SU-DHL-6 (cell line): ENCODE data around the gene SUSD3.
"Not testable (repeated sequence)": the region's sequence is repeated elsewhere in the genome, so short reads cannot be mapped to it uniquely, and the experiment has no call there.

Source experiments
- H2AFZ ChIP-seq: fragments of 200-600 bp; sonication (generic); 2 replicates; pipeline ENCODE4 v1.6.1; 2014; ENCODE audit warnings: low read depth, mild to moderate bottlenecking, moderate library complexity, mixed read lengths, antibody characterized with exemption, low read length; ENCODE audit not compliant: severe bottlenecking
- H3F3A ChIP-seq: fragments of 200-600 bp; shearing (Covaris generic); 2 replicates; pipeline ENCODE4 v1.6.0; 2016; ENCODE audit warnings: antibody characterized with exemption, mild to moderate bottlenecking; ENCODE audit not compliant: insufficient read depth
- H3K27ac ChIP-seq: fragments of 200-600 bp; sonication (generic); 2 replicates; pipeline ENCODE4 v1.5.1; 2016; ENCODE audit warnings: low read depth, mild to moderate bottlenecking, low read length, moderate library complexity, mixed read lengths
- H3K27me3 ChIP-seq: fragments of 200-600 bp; sonication (generic), shearing (Covaris generic); 2 replicates; pipeline ENCODE4 v1.6.0; 2014; ENCODE audit warnings: mild to moderate bottlenecking, low read length
- H3K36me3 ChIP-seq: fragments of 200-600 bp; sonication (generic); 2 replicates; pipeline ENCODE4 v1.6.1; 2014; ENCODE audit warnings: mild to moderate bottlenecking, low read length, mixed read lengths
- H3K4me2 ChIP-seq: fragments of 300-600, 200-600 bp; shearing (Covaris generic), sonication (generic); 2 replicates; pipeline ENCODE4 v1.6.0; 2014; ENCODE audit warnings: low read length, low read depth, mild to moderate bottlenecking; ENCODE audit not compliant: poor library complexity, severe bottlenecking
- H3K4me3 ChIP-seq: fragments of 200-600 bp; sonication (generic); 2 replicates; pipeline ENCODE4 v1.5.1; 2014; ENCODE audit warnings: antibody characterized with exemption, low read length, mild to moderate bottlenecking, mixed read lengths; ENCODE audit not compliant: insufficient read depth, poor library complexity, severe bottlenecking
- H3K79me2 ChIP-seq: fragments of 200-600 bp; sonication (generic); 2 replicates; pipeline ENCODE4 v1.6.1; 2014; ENCODE audit warnings: mild to moderate bottlenecking, low read length, moderate library complexity; ENCODE audit not compliant: insufficient read depth
- H3K9ac ChIP-seq: fragments of 200-600 bp; sonication (generic); 2 replicates; pipeline ENCODE4 v1.7.0; 2014; ENCODE audit warnings: mild to moderate bottlenecking, low read length
- H3K9me2 ChIP-seq: fragments of 200-600 bp; sonication (generic); replicated peaks from 2 replicates; pipeline ENCODE4 v1.6.1; 2014; ENCODE audit warnings: low read length; ENCODE audit not compliant: insufficient read depth
- H3K9me3 ChIP-seq: fragments of 200-600 bp; sonication (generic); 2 replicates; pipeline ENCODE4 v1.6.1; 2014; ENCODE audit warnings: low read length, mixed read lengths; ENCODE audit not compliant: insufficient read depth
- H4K20me1 ChIP-seq: fragments of 200-600 bp; sonication (generic); 2 replicates; pipeline ENCODE4 v1.6.1; 2014; ENCODE audit warnings: low read depth, mild to moderate bottlenecking, antibody characterized with exemption, low read length, moderate library complexity, mixed read lengths
- CTCF ChIP-seq: fragments of 200-600 bp; sonication (generic); IDR thresholded peaks from one replicate; pipeline ENCODE4 v1.5.1; 2017; ENCODE audit warnings: antibody characterized with exemption, mild to moderate bottlenecking, low read length, moderate library complexity; ENCODE audit not compliant: insufficient read depth, poor library complexity, severe bottlenecking
- EZH2phosphoT487 ChIP-seq: fragments of 200-600 bp; sonication (generic), shearing (Covaris generic); conservative IDR thresholded peaks from 2 replicates; pipeline ENCODE4 v1.6.1; 2018; ENCODE audit warnings: mild to moderate bottlenecking, antibody characterized with exemption, low read length, moderate library complexity, mixed read lengths

The SUSD3 gene

GRCh38 chr9:93013856-93014582 is 44.5 kb upstream of the SUSD3 start:
- H3K36me3 ChIP-seq: no peaks in the 10 kb centered on the region
- no peaks in the 10 kb centered on the region for H3K27me3 ChIP-seq
- H3K9me2 ChIP-seq: no peaks in the 10 kb centered on the region
- H3K79me2 ChIP-seq: no peaks in the 10 kb centered on the region
- H3K4me2 ChIP-seq: no peak overlapping the region
- no peak overlapping the region for H3K27ac ChIP-seq
- no peak overlapping the region for H3K9ac ChIP-seq
- no peak overlapping the region for H2AFZ ChIP-seq
- H3F3A ChIP-seq: no peaks in the 10 kb centered on the region
- TF ChIP-seq CTCF: no peak
- no peak for TF ChIP-seq EZH2phosphoT487
- H4K20me1 ChIP-seq: no peaks in the 10 kb centered on the region
- H3K9me3 ChIP-seq: no peaks in the 10 kb centered on the region
- H3K4me3 ChIP-seq: no peak overlapping the region

- H4K20me1 ChIP-seq, H3K79me2 ChIP-seq, H2AFZ ChIP-seq, H3K9me3 ChIP-seq, H3K9me2 ChIP-seq, H3F3A ChIP-seq, H3K4me3 ChIP-seq, H3K4me2 ChIP-seq, H3K27me3 ChIP-seq, H3K9ac ChIP-seq, H3K36me3 ChIP-seq, H3K27ac ChIP-seq: not testable (repeated sequence)
Observed at GRCh38 chr9:93015190-93015589, 43.3 kb upstream of the SUSD3 start.

- no peak overlapping the region for H3K27ac ChIP-seq
- no peak overlapping the region for H3K9ac ChIP-seq
- H2AFZ ChIP-seq: no peak overlapping the region
- H3K9me3 ChIP-seq: no peaks in the 10 kb centered on the region
- no peaks in the 10 kb centered on the region for H3K9me2 ChIP-seq
- no peaks in the 10 kb centered on the region for H3F3A ChIP-seq
- TF ChIP-seq EZH2phosphoT487 (no peak), CTCF (no peak)
- no peaks in the 10 kb centered on the region for H3K27me3 ChIP-seq
- no peaks in the 10 kb centered on the region for H3K79me2 ChIP-seq
- H3K4me3 ChIP-seq: no peak overlapping the region
- no peak overlapping the region for H3K4me2 ChIP-seq
- H4K20me1 ChIP-seq: no peaks in the 10 kb centered on the region
- H3K36me3 ChIP-seq: no peaks in the 10 kb centered on the region
Observed at GRCh38 chr9:93017621-93018020, 40.9 kb upstream of the SUSD3 start.

- no peak overlapping the region for H3K27ac ChIP-seq
- H3F3A ChIP-seq: no peaks in the 10 kb centered on the region
- H3K79me2 ChIP-seq: no peaks in the 10 kb centered on the region
- H3K9me2 ChIP-seq: no peaks in the 10 kb centered on the region
- H3K4me2 ChIP-seq: no peak overlapping the region
- H3K27me3 ChIP-seq: no peaks in the 10 kb centered on the region
- H3K9ac ChIP-seq: no peak overlapping the region
- no peaks in the 10 kb centered on the region for H3K36me3 ChIP-seq
- H4K20me1 ChIP-seq: no peaks in the 10 kb centered on the region
- H2AFZ ChIP-seq: no peak overlapping the region
- TF ChIP-seq CTCF (no peak), EZH2phosphoT487 (no peak)
- H3K9me3 ChIP-seq: no peaks in the 10 kb centered on the region
- H3K4me3 ChIP-seq: no peak overlapping the region
Observed at GRCh38 chr9:93020151-93020550, 38.4 kb upstream of the SUSD3 start.
